GM12865 (cell line): ENCODE results near the gene NRP2.

ENCODE experiments used
- DNase-seq: peaks from one replicate; pipeline ENCODE4 v3.0.0; 2010; ENCODE audit warnings: low read depth
- H3K4me3 ChIP-seq: 2 replicates; pipeline ENCODE4 v1.5.1; 2011; ENCODE audit warnings: mild to moderate bottlenecking, low read depth, low read length, control low read depth
- TF ChIP-seq, protein P1 (sequence below): IDR thresholded peaks from 2 replicates; pipeline ENCODE4 v1.5.1; 2011; ENCODE audit warnings: low read length, control low read depth, low read depth, inconsistent platforms; ENCODE audit not compliant: insufficient read depth; ENCODE audit errors: missing control alignments

NRP2 gene

DNA sequence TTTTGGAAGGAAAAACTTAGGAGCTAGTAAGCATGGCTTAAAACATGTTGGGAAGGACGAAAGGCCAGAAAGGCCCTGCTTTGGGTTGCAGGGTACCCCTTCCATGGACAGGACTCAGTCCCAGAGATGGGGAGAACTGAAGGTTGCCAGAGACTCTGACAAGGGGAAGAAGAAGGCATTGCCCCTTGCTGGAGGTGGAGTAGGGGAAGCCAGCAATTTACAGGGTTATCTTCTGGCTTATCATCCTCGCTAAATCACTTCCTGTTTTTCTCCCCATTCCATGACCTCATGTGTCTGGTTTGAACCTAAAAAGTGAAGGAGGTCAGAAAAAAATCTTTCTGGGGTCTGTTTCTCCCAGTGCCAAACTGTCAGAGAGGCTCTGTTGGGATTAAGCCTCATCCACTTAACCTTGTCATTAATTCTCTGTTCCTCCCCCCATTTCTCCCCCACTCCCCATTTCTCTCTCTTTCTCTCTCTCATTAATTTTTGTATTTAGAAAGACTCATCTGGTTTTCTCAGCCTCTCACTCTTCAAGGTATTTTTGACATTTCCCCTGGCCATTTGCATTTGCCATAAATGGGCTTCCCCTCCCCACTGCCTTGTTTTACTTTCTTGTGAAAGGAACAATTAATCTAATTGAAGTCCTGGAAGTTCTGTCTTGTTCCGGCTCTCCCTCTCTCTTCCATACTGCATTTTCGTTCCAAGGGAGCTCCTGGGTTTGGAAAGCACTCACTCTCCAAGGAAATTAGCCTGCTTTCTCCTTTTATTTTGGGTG is 17.4 kb downstream of the NRP2 start:
- DNase-seq, result no peak
- no peak overlapping the region for H3K4me3 ChIP-seq
- TF ChIP-seq, protein P1, sequence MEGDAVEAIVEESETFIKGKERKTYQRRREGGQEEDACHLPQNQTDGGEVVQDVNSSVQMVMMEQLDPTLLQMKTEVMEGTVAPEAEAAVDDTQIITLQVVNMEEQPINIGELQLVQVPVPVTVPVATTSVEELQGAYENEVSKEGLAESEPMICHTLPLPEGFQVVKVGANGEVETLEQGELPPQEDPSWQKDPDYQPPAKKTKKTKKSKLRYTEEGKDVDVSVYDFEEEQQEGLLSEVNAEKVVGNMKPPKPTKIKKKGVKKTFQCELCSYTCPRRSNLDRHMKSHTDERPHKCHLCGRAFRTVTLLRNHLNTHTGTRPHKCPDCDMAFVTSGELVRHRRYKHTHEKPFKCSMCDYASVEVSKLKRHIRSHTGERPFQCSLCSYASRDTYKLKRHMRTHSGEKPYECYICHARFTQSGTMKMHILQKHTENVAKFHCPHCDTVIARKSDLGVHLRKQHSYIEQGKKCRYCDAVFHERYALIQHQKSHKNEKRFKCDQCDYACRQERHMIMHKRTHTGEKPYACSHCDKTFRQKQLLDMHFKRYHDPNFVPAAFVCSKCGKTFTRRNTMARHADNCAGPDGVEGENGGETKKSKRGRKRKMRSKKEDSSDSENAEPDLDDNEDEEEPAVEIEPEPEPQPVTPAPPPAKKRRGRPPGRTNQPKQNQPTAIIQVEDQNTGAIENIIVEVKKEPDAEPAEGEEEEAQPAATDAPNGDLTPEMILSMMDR, result no peak

DNA sequence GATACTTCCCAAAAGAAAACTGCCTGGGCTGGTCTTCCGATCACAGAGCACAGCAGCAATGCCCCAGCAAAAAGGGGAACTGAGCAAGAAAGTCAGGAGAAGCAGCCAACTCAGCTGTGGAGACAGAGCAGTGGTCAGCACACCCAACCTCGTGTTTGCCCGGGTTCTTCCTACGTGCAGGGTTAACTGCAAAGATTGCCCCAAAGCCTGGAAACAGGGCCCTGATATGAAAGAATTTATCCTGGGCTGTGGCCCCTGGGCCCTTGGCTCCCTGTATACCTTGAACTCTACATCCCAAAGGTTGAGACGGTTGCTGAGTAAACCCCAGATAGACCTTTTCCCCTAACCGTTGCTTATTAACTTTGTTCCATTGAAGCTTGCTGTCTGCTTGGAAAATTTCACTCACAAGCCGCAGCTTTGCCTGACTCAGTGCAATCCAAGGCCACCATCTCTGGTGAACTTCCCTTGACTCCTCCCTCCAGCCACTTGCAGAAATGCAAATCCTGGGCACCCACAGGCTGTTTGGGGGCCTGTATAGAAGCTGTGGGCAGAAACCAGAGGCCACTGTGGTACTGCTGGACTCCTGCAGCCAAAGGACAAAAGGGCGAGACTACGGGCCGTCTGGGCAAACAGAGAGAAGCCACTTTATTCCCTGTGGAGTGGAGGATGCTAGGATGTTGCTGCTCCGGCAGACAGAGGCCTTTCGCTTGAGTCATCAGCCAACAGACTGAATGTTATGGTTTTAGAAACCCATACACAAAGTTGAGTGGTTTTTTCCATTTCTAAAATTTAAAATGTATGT is 18.2 kb downstream of the NRP2 start:
- H3K4me3 ChIP-seq, result no peak overlapping the region
- DNase-seq, result peak; percentile 49
- TF ChIP-seq, protein P1, result no peak

DNA sequence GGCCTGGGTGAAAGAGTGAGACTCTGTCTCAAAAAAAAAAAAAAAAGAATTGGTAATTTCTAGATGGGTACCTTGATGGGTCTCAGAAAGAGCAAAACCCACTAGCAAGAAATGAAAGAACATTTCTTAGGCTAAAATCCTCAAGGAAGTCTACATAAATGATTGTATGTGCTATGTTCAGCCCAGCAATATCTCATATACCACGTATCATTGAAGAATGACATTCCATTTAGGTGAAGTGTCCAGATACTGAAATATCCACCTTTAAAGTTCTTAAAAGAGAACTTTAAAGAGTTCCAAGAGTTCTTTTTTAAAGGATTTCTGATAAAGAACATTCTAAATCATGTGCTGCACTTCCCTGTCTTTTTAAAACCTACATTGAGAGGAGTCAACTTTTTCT is 19.2 kb downstream of the NRP2 start:
- DNase-seq, result no peak
- no peak overlapping the region for H3K4me3 ChIP-seq
- TF ChIP-seq, protein P1, result no peak

- TF ChIP-seq, protein P1, result no peak
- no peak for DNase-seq
- no peak overlapping the region for H3K4me3 ChIP-seq
Measured at GRCh38 chr2:205702576-205702975, 20.3 kb downstream of the NRP2 start.

DNA sequence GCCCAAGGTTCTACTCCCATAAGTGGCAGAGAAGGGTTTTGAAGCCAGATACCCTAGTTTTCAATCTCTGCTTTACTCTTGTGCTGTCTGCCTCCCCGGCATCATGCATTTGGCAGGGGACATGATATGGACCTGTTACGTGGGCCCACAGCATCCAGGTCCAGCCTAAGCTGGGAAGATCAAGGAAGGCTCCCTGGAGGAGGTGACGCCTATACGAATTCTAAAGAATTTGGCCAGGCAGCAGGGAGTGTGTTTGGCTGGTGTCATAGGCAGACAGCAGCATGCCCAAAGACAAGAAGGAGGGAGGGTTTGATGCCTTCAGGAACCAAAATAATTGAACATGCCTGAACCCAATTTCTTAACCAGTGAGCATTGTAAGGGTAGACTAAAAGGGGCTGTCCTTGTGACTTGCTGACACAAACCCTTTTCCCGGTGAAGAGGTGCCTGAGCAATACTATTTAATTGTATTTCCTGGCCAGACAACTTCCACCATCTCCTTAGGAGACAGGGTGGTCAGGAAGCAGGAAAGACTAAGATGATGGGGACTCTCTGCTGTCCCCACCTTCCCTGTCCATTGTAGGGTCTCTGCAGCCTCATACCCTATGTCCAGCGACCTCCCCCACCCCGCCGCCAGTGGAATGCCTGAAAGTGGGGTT is 21.3 kb downstream of the NRP2 start:
- DNase-seq, result no peak
- TF ChIP-seq, protein P1, result no peak
- no peak overlapping the region for H3K4me3 ChIP-seq

GRCh38 chr2:205704127-205704741 is 21.9 kb downstream of the NRP2 start:
- no peak overlapping the region for H3K4me3 ChIP-seq
- TF ChIP-seq, protein P1, result no peak
- DNase-seq, result no peak
